Trophoblast cell (in vitro differentiated cells and primary cell): ENCODE data around the gene SPO11.

ENCODE experiments used
- DNase-seq, 2 donors: peaks; one replicate each; pipeline ENCODE4 v3.0.0-alpha.2; 2016
- H2AFZ ChIP-seq: 2 replicates; pipeline ENCODE4 v1.6.1; 2013; ENCODE audit warnings: low read length, moderate library complexity, mild to moderate bottlenecking; ENCODE audit not compliant: insufficient read depth, poor library complexity
- H2AK5ac ChIP-seq: 2 replicates; pipeline ENCODE4 v1.6.1; 2013; ENCODE audit warnings: mild to moderate bottlenecking, low read length
- H2BK120ac ChIP-seq: 2 replicates; pipeline ENCODE4 v1.6.1; 2013; ENCODE audit warnings: low read length, mild to moderate bottlenecking, moderate library complexity; ENCODE audit not compliant: insufficient read depth, poor library complexity
- H2BK12ac ChIP-seq: 2 replicates; pipeline ENCODE4 v1.6.1; 2013; ENCODE audit warnings: mild to moderate bottlenecking, low read length, moderate library complexity
- H2BK5ac ChIP-seq: 2 replicates; pipeline ENCODE4 v1.6.1; 2013; ENCODE audit warnings: low read length, low read depth, moderate library complexity, mild to moderate bottlenecking; ENCODE audit not compliant: poor library complexity
- H3K14ac ChIP-seq: 2 replicates; pipeline ENCODE4 v1.6.1; 2013; ENCODE audit warnings: mild to moderate bottlenecking, low read length
- H3K18ac ChIP-seq: 2 replicates; pipeline ENCODE4 v1.6.1; 2013; ENCODE audit warnings: mild to moderate bottlenecking, low read length
- H3K23ac ChIP-seq: 2 replicates; pipeline ENCODE4 v1.6.1; 2013; ENCODE audit warnings: low read length
- H3K27ac ChIP-seq: 2 replicates; pipeline ENCODE4 v1.5.1; 2013; ENCODE audit warnings: low read depth, mild to moderate bottlenecking, inconsistent platforms, low read length, moderate library complexity
- H3K27me3 ChIP-seq: 2 replicates; pipeline ENCODE4 v1.6.1; 2013; ENCODE audit warnings: inconsistent platforms, mild to moderate bottlenecking, low read length, moderate library complexity; ENCODE audit not compliant: insufficient read depth
- H3K36me3 ChIP-seq, 2 experiments: 1 replicate in 1 of 2; 2 replicates in 1 of 2; pipeline ENCODE4 v1.6.1; 2013; ENCODE audit warnings: low read length in 2 of 2, mild to moderate bottlenecking in 2 of 2, moderate library complexity in 1 of 2; ENCODE audit not compliant: insufficient read depth in 2 of 2, control insufficient read depth in 1 of 2
- H3K4ac ChIP-seq: 2 replicates; pipeline ENCODE4 v1.6.1; 2013; ENCODE audit warnings: low read depth, mild to moderate bottlenecking, low read length, moderate library complexity
- H3K4me1 ChIP-seq, 2 experiments: 1 replicate in 1 of 2; 2 replicates in 1 of 2; pipeline ENCODE4 v1.6.1; 2013; ENCODE audit warnings: low read length in 2 of 2, mild to moderate bottlenecking in 2 of 2, moderate library complexity in 1 of 2; ENCODE audit not compliant: insufficient read depth in 2 of 2, control insufficient read depth in 1 of 2
- H3K4me2 ChIP-seq: 2 replicates; pipeline ENCODE4 v1.6.1; 2013; ENCODE audit warnings: inconsistent platforms, mild to moderate bottlenecking, low read length, moderate library complexity
- H3K4me3 ChIP-seq: 2 replicates; pipeline ENCODE4 v1.5.1; 2013; ENCODE audit warnings: mild to moderate bottlenecking, low read depth, low read length, inconsistent platforms
- H3K79me1 ChIP-seq: one replicate; pipeline ENCODE4 v1.6.1; 2013; ENCODE audit warnings: low read length
- H3K79me2 ChIP-seq: 2 replicates; pipeline ENCODE4 v1.6.1; 2013; ENCODE audit warnings: low read length, mild to moderate bottlenecking; ENCODE audit not compliant: control insufficient read depth, insufficient read depth, poor library complexity
- H3K9ac ChIP-seq: 2 replicates; pipeline ENCODE4 v1.6.1; 2013; ENCODE audit warnings: mild to moderate bottlenecking, low read length
- H3K9me3 ChIP-seq: 2 replicates; pipeline ENCODE4 v1.6.1; 2013; ENCODE audit warnings: low read depth, mild to moderate bottlenecking, control low read depth, inconsistent platforms, low read length; ENCODE audit not compliant: insufficient read depth
- H4K12ac ChIP-seq: 2 replicates; pipeline ENCODE4 v1.6.1; 2013; ENCODE audit warnings: low read depth, mild to moderate bottlenecking, low read length, moderate library complexity
- H4K8ac ChIP-seq: 2 replicates; pipeline ENCODE4 v1.6.1; 2013; ENCODE audit warnings: low read depth, mild to moderate bottlenecking, low read length, moderate library complexity
- H4K91ac ChIP-seq: one replicate; pipeline ENCODE4 v1.6.1; 2013; ENCODE audit warnings: low read depth, mild to moderate bottlenecking, low read length, moderate library complexity
- WGBS: extraction: QIAGEN DNeasy Blood & Tissue Kit; methylation state at CpG from one replicate; pipeline ENCODE4 v1.1.7; 2013; ENCODE audit warnings: missing lambda C conversion rate; ENCODE audit not compliant: insufficient read length, insufficient coverage; ENCODE audit errors: extremely low coverage; 5-methylcytosine and 5-hydroxymethylcytosine counted together

SPO11 gene

DNA sequence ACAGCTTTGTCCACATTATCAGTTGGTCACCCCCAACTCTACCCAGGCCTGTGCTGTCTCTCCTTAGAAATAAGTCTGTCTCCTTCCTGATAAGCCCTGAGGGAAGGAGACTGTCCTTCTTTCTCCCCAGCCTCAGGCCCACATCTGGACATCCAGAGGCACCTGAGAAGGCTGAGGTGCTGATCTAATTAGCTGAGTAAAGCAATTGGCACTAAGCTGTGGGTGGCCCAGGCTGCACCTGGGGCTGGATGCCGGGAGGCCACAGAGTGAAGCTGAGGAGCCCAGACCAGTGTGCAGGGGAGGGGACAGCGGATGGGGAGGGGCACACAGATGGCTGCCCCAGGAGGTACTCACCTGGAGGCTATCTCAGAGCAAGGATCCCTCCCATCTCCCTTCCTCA lies 37.0 kb upstream of the SPO11 start:
- Histone ChIP-seq H3K4me2 (no peak overlapping the region), H3K9ac (no peak overlapping the region), H3K4me1 (peaks cover 6 to 11% of the 10 kb centered on the region in 2 experiments), H3K18ac (no peak overlapping the region), H2BK120ac (no peak overlapping the region), H4K12ac (no peak overlapping the region), H3K23ac (no peak overlapping the region), H3K14ac (no peak overlapping the region), H2BK12ac (no peak overlapping the region), H3K79me1 (peaks cover 2% of the 10 kb centered on the region), H2AFZ (no peak overlapping the region), H3K4me3 (no peak overlapping the region), H4K91ac (no peak overlapping the region), H3K36me3 (no peaks in the 10 kb centered on the region), H3K27me3 (no peaks in the 10 kb centered on the region), H3K27ac (no peak overlapping the region), H3K9me3 (peaks cover 2% of the 10 kb centered on the region), H2AK5ac (no peak overlapping the region), H3K4ac (no peak overlapping the region), H4K8ac (no peak overlapping the region), H2BK5ac (no peak overlapping the region), H3K79me2 (no peaks in the 10 kb centered on the region)
- WGBS, result no CpG with 5 or more reads among the region's 2 CpGs
- peak; percentile 59 for DNase-seq

DNA sequence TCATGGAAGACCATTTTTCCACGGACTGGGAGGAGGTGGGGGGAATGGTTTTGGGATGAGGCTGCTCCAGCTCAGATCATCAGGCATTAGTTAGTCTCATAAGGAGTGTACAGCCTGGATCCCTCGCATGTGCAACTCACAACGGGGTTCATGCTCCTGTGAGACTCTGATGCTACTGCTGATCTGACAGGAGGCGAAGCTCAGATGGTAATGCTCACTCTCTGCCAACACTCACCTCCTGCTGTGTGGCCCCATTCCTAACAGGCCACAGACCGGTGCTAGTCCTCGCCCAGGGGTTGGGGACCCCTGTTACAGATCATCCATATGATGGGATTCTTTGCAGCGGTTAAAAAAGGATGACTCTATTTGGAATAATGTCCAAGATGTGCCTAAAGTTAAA lies 35.6 kb upstream of the SPO11 start:
- no peak overlapping the region for H2AFZ ChIP-seq
- no peak overlapping the region for H3K23ac ChIP-seq
- no peak overlapping the region for H3K9ac ChIP-seq
- H4K12ac ChIP-seq, result no peak overlapping the region
- H3K18ac ChIP-seq, result no peak overlapping the region
- H3K4me1 ChIP-seq, result peaks cover 3 to 7% of the 10 kb centered on the region in 2 experiments
- WGBS, result no CpG with 5 or more reads among the region's 7 CpGs
- no peak overlapping the region for H3K27ac ChIP-seq
- H3K14ac ChIP-seq, result no peak overlapping the region
- H2BK5ac ChIP-seq, result no peak overlapping the region
- no peaks in the 10 kb centered on the region for H3K79me1 ChIP-seq
- no peaks in the 10 kb centered on the region for H3K27me3 ChIP-seq
- H3K79me2 ChIP-seq, result no peaks in the 10 kb centered on the region
- no peaks in the 10 kb centered on the region for H3K9me3 ChIP-seq
- DNase-seq, result no peak
- H3K4ac ChIP-seq, result no peak overlapping the region
- H4K91ac ChIP-seq, result no peak overlapping the region
- H2AK5ac ChIP-seq, result no peak overlapping the region
- no peak overlapping the region for H4K8ac ChIP-seq
- H3K4me2 ChIP-seq, result no peak overlapping the region
- no peaks in the 10 kb centered on the region for H3K36me3 ChIP-seq
- H3K4me3 ChIP-seq, result no peak overlapping the region
- no peak overlapping the region for H2BK12ac ChIP-seq
- no peak overlapping the region for H2BK120ac ChIP-seq

DNA sequence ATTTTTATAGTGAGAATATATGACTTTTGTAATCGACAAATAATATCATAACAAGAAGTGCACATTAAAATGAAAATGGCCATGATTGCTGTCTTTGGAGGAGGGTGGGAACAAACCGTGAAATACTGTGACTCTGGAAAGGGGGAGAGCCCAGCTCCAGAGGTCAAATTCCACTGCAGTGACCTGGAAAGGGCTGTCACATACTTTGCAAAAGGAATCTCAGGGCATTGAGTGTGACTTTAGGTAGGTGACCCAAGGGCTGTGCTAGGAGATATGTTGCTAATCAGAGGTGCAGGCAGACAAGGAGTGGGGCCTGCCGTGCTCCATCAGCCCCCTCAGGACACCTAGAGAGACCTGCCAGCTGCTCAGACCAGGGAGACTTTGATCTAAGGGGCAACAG lies 35.1 kb upstream of the SPO11 start:
- no peak overlapping the region for H4K91ac ChIP-seq
- no peak overlapping the region for H2AK5ac ChIP-seq
- H3K23ac ChIP-seq, result no peak overlapping the region
- no peaks in the 10 kb centered on the region for H3K27me3 ChIP-seq
- H4K12ac ChIP-seq, result no peak overlapping the region
- H3K4me2 ChIP-seq, result no peak overlapping the region
- H2AFZ ChIP-seq, result no peak overlapping the region
- no peak overlapping the region for H2BK12ac ChIP-seq
- H2BK120ac ChIP-seq, result no peak overlapping the region
- no peak overlapping the region for H2BK5ac ChIP-seq
- H3K9me3 ChIP-seq, result no peaks in the 10 kb centered on the region
- H3K4ac ChIP-seq, result no peak overlapping the region
- no peak overlapping the region for H3K9ac ChIP-seq
- peak; percentile 16 to 70 for DNase-seq
- no peak overlapping the region for H4K8ac ChIP-seq
- WGBS, result no CpG with 5 or more reads among the region's 3 CpGs
- H3K4me1 ChIP-seq, result peaks cover 3 to 7% of the 10 kb centered on the region in 2 experiments
- no peak overlapping the region for H3K4me3 ChIP-seq
- H3K79me2 ChIP-seq, result no peaks in the 10 kb centered on the region
- H3K14ac ChIP-seq, result peak overlapping the region; percentile 11
- H3K27ac ChIP-seq, result no peak overlapping the region
- no peaks in the 10 kb centered on the region for H3K36me3 ChIP-seq
- no peak overlapping the region for H3K18ac ChIP-seq
- no peaks in the 10 kb centered on the region for H3K79me1 ChIP-seq

DNA sequence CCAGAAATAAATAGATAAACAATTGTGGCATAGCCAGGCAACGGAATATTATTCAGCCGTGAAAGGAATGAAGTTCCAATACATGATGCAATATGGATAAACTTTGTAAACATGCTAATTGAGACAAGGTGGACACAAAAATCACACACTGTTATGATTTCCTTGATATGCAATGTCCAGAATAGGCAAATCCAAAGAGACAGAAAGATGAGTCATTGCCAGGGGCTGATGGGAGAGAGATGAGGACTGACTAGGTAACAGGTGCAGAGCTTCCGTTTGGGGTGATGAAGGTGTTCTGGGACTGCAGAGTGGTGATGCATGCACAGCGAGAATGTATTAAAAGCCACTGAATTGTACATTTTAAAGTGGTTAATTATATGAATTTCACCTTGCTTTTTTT lies 31.1 kb upstream of the SPO11 start:
- Histone ChIP-seq H3K4me2 (no peak overlapping the region), H4K91ac (no peak overlapping the region), H3K14ac (no peak overlapping the region), H4K8ac (no peak overlapping the region), H2AK5ac (no peak overlapping the region), H3K36me3 (no peaks in the 10 kb centered on the region), H3K9ac (no peak overlapping the region), H3K4me3 (no peak overlapping the region), H3K79me2 (no peaks in the 10 kb centered on the region), H2BK120ac (no peak overlapping the region), H2BK12ac (no peak overlapping the region), H3K4ac (no peak overlapping the region), H3K79me1 (no peaks in the 10 kb centered on the region), H3K27me3 (no peaks in the 10 kb centered on the region), H3K9me3 (peaks cover 1% of the 10 kb centered on the region), H2BK5ac (no peak overlapping the region), H2AFZ (no peak overlapping the region), H4K12ac (no peak overlapping the region), H3K4me1 (peaks cover 3 to 5% of the 10 kb centered on the region in 2 experiments), H3K18ac (no peak overlapping the region), H3K23ac (no peak overlapping the region), H3K27ac (no peak overlapping the region)
- DNase-seq, result no peak
- WGBS, result no CpG with 5 or more reads among the region's 4 CpGs
